Activated T-cell treated with anti-CD3 and anti-CD28 coated beads, Interleukin-2, amount 50 U/mL, for 1 hour (primary cell): ENCODE data around the gene SPRED2.

Experiments
- DNase-seq: peaks from one replicate; pipeline ENCODE4 v3.0.0-alpha.2; 2020

SPRED2 gene

DNA sequence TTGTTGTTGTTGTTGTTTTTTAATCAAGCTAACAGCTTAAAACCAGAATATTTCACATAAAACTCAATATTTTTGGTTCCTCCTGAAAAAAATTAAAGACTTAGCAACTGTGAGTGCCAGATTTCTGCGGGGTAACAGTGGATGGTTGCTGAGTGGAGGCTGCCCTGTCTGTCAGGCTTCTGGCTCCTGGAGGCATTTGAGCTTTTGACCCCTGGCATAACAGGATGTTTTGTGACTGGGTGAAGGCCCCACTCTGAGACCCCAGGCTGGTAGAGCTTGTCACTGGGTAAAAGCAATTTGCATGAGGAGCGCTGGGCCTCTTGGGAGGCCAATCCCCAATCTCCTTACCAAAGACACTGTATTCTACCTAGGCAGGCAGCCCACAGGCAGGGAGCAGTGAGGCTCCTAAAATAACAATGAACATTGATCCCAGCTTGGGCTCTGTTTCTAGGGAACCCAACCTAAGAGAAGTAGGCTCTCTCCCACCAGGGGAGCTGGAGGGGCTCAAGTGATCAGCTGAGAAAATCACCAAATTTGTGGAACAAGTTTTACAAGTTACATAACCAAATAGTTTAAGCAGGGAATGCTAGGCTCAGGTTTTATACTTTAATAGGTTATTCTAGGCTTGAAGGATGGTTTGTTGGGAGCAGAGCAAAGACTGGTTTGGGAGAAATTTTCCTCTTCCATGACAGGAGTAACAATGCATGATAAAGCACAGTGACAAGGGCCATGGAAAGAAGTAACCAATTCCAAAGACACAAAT lies 5.9 kb upstream of the SPRED2 start:
- no peak for DNase-seq

DNA sequence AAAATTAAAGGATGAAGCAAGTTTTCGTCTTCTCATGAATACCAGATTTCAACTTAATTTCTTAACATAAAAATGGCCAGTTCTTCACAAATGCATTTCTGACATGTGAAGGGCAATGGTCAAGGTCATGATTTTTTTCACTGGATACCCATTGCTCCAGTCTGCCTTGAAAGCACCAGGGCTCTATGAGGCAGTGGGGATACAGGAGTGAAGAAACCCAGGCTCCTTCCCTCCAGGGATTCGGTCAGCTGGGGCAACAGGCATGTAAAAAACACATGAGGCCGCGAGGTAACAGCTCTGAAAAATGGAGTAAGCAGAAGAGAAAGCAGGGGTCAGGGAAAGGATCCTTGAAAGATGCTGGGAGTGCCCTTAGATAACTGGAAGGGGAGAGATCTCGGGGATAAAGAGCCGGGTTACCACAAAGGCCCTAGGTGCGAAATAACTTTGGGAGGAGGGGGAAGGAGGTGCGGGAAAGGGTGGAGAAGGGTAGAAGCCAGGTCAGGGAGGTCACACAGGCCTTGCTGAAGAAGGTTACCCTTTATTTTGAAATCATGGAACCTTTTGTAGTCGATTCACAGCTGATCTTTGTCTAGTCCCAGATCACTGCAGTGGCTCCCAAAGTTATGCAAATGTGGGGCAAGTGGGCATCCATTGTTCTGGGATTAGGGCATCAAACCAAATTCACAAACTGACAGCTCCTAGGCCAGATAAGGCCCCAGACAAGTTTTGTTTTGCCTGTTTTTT lies 5.2 kb upstream of the SPRED2 start:
- no peak for DNase-seq

DNA sequence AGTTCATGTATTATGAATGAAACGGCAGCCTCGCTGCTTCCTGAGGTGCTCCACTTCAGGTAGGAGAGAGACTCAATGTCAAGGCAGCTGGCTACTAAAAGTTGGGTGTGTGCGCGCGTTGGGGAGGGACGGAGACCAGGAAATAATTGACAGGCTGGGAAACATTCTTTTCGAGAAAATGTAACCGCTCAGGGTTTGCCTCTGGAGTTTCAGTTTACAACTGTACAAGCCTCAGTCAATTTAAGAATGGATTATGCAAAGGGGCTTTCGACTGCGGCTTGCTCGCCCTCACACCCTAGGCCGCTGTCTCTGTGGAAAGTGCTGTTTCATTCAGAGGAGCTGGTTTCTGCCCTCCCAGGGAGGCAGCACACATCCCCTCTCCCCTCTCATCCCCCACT lies 4.4 kb upstream of the SPRED2 start:
- no peak for DNase-seq

DNA sequence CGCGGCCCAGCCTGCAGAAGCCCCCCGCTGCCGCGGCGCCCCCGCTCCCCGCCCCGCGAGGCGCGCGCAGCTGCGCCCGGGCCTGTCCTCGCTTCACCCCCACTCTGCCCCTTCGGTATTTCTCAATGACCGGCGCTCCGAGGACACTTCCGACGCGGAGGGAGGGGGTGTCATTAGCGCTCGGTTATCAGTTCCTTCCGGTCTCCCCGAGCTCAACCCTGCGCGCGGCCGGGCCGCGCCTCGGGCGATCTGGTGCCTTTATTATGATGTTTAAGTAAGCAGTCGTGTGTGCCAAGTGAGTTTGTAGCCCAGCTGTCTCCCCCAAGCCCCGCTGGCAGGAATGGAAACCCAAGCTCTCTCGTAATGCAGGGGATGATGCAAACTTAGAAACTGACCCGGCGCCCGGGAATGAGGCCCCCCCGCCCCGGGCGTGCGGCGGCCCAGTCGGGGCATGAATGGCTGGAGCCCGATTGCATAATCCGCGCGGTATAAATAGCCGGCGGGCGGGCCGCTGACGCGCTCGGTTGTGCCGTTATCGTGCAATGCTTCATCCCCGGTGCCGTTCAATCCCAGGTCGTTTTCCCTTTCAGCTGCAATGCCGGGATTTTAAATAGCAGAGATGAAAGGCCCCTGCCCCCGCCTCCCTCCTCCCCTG lies 3.9 kb upstream of the SPRED2 start:
- peak; percentile 41 for DNase-seq

DNA sequence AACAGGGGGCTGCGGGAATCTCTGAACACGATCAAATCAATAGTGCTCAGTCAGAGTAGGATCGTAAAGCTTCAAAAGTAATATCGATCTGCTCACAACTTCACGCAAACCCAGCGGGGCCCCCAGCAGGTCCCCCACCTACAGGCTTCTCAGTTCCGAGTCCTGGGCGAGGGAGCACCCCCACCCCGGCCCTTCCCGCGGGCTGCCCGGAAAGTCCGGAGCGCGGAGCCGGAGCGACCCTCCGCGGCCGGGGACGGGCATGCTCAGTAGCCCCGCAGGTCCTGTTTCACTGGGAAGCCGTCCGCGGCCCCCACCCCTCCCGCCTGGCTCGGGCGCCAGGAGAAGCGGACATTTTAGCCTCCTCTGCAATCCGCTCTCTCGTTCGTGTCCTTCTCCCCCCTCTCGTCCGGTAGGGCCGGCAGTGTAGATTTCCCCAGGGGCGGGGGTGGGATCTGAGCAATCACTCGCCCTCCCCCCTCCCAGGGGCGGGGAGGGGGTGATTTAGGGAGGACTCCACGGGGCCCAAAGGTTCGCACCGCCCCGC lies 3.3 kb upstream of the SPRED2 start:
- peak; percentile 52 for DNase-seq

DNA sequence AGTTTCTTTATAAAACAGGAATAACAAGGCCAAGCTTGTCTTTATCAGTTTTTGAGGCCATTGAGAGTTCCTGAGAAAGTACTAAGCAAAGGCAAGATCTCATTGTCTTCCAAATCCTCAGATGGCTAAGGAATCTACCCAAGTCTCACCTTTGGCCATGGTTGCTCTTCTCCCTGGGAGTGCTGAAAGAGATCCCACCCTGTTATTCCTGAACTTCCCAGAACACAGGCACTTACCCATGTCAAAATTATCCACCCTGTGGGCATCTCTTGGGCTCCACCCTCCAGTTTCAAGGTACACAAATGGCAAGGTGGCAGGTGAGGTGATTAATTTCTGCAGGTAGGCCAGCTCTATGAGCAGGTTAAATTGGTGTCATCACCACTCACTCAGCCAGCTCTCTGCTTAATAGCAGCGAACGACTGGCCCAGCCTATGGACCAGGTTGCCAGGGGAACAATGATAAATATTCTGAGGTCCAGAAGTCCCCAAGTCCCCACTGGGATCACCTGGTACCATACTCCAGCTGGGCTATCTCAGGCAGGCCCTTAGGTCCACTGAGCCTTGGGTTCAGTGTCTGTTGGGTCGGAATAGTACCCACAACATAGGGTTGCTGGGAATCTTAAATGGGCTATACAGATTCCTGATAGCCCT lies 2.3 kb upstream of the SPRED2 start:
- no peak for DNase-seq

DNA sequence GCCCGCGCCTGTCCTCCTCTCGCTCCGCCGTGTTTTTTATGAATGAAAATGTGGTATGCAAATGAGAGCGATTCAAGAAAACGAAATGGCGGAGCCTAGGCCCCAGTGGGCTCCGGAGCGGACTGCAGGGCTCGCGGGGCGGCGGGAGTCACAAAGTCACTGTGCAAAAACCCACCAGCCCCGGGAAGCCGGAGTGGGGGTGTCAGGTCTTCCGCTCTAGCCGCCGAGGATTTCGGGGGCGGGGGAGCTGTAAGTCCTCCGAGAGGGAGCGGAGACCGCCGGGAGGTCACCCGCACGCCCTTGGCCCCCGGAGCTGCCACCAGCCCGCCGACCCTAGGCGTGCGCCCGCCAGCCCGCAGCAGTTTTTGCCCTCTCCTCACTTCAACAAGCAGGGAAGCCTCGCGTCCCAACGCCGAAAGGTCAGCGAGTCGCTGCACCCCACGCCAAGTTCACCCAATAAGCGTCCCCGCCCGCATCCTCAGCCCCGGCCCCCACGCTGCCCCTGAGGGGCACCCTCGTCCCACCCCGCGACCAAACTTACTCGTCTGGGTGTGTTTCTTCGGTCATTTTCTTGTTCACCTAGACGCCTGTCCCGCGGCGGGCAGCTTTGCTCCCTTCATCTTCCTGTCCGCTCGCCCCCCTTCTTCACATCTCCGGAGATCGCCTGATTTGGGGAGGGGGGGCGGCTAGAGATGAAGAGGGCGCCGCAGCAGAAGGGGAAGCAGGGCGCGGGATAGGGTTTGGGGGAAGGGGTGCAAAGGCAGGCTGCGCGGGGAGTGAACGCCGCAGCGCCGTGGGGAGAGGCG lies 775 bp downstream of the SPRED2 start:
- DNase-seq: peak; percentile 52

DNA sequence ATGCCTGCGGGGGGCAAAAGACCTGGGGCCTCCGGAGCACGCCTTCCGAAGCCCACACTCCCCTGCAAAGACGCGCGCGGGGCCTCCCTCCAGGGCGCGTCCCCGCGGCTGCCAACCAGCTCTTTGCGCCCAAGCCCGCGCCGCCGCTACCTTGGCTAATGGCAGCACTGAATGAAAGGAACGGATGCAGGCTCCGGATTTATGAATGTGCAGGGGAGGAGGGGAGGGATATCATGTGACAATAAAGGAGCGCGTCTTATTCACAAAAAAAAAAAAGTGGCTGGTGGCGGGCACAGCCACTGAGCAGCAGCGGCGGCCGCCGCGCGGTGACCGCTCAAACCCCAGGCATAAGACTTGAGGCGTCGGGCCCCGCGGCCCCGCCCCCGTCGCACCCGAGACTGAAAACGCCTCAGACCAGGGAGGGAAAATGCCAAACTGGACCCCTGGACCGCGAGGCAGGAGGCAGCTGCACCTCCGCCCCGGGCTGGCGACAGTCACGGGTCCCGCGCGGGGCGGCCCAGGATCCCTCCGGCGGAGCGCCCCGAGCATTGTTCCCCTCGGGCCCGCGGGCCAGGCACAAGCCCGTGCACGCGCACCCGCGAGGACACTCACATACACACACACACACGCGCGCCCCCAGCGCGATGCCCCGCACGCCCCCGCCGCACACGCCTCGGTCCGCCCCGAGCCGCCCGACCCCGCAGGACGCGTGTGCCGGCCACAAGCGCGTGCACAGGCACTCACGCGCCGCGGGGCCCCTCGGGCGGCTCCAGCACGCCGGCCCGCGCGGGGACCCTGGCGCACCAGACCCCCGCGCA lies 1.6 kb downstream of the SPRED2 start:
- DNase-seq: peak; percentile 71

DNA sequence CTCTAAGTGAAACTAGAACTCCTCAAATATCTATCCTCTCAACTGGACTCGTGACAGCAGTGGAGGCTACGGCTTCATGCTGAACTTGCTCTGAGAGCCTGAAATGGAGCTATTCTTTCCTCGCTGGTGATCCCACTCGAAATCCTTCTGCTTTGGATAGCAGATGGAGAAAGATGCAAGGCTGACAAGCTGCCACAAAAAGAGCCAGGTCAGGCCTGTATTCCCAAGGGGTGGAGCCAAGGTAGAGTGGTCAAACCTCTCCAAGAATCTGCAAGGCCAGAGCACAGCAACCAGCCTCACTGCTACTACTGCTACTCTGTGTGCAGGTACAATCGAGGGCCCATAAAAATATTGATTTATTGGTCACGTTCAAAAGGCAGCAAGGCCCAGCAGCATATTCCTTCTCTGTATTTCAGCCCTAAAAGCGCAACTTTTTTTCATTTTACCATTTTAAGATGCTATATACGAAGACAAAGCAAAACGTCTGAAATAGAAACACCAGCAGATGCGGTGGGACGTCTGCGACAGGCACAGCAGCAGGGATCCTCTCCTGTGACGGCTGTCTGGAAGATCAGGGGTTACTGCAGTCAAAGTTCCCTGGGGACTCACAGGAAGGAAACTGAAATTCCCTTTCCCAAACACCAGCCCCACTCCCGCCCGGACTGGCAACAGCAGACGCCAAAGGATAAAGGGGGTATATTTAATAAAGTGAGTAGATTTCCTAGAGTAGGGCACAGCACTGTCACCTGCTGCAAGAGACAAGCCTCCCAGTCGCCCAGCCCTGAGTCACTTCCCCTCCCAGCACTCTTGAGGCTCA lies 2.4 kb downstream of the SPRED2 start:
- no peak for DNase-seq

DNA sequence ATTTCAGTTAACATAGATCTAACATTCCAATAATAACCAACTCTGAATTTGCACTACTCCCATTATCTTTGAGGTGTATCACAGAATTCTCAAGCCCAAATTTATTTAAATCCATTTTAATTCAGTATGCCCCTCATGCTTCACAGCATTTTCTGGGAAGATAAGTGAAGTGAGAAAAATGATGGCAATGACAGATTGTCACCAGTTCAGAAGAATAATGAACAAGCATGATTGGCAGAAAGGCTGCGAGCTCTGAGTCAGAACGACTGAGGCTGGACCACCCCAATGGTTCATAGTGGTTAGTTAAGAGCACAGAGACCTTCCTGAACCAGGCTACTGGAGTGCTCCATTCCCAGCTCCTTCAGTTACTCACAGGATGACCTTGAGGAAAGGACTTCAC lies 4.9 kb downstream of the SPRED2 start:
- DNase-seq: no peak

DNA sequence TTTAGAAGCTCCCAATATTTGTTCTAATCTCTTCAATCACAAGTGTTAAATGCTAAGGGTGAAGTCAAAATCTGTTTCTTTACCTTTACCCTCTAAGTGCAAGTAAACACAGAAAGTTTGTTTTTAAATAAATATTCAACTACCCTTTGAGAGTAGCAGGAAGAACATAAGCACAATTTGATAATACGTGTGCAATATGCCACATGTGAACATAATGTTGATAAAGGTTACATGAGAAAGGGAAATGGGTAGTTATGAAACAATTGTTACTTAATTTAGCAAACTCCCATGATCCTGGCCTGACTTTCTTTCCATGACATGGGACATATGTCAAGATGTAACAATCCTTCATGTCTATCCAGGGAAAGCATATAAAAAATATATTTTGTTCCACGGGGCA lies 7.1 kb downstream of the SPRED2 start:
- DNase-seq: no peak

DNA sequence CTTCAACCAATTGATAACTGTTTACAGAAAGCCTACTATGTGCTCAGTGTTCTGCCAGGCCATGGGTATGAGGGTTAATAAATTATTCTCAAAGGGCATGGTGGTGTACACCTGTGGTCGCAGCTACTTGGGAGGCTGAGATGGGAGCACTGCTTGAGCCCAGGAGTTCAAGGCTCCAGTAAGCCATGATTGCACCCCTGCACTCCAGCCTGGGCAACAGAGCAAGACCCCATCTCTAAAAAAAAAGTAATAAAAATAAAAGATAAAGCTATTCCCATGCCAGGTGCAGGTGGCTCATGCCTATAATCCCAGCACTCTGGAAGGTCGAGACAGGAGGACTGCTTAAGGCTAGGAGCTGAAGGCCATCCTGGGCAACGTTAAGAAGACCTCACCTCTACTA lies 8.0 kb downstream of the SPRED2 start:
- no peak for DNase-seq

DNA sequence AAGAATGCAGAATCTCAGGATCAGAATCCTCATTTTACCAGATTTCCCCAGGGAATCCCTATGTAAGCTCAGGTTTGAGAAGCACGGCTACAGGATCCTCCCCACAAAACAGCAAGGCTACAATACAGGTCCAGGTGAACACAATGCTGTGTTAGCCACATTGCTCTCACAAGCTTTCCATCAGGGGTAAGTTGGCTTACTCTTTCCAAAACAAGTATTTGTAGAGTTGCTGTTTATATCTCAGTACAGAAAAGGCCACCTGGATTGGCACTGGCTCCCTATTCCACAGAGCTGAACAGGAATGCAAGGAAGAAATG lies 11.0 kb downstream of the SPRED2 start:
- no peak for DNase-seq

DNA sequence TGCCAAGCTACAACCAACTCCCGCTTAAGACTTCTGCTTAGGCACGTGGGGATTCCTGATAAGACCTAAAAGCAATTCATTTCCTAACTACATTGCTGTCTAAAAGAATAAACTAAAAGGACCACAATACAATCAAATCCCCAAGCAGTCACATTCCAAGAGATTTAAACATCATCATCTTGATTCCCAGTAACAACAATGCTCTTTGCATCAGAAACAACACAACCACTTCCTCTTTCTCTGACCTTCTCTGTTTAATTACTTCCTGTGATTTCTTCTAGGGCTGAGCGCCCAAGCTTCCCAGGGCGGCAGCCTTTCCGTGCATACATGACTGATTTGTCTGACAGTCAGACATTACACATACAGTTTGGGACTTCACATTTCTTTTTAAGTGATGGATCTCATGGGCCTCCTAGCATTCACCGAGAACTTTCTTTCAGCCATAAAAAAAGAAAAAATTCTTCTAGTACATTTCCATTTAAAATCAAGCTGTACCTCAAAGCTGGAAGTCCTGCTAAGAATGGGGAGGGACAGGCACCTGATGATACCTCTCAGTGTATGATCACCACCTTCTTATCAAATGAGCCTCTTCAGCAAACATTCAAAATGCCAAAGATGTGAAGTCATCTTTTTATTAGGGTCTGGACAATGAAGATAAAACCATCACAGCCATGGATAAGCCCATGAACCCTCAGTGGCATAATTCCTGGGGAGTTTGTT lies 11.5 kb downstream of the SPRED2 start:
- DNase-seq: no peak

DNA sequence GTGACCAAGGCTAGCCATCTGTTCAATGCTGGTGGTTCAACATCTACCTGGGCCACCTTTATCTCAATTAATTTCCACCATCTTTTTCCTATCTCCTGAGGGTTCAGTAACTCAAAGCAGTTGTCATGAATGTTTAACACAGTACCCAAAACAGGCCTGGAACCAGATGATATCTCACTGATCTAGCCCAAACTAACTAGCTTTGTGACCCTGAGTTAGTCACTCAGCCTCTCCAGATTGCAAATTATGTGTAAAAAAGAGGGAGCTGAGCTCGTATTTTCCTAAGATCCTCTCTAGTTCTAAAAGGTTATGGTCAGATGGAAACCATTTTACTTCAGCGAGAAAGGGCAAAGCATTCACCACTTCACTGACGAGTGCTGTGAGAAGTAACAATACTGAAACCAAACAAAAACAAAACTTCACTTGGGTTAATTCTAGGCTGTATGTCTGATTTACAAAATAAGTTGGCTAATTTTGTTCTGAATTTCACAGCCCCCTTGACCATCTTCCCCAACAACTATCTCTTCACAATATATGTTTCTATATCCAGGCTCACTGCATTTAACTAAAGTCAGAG lies 14.8 kb downstream of the SPRED2 start:
- DNase-seq: no peak

DNA sequence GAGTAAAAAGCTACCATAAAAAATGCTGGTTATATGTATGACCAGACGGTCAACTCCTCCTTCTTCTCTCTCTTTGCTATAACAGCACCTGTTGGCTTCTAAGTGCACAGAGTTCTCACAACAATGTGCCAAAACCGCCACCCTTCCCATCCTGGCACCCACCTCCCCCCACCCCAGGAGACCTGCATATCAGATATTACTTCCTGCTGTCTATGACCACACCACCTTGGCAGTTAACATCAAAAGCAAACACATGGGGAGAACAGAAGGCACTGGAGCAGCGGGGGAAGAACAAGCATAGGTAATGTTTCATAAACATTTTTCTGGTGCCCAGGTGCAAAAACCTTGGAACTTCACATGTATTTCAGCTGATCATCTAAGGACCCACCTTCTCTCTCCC lies 15.5 kb downstream of the SPRED2 start:
- no peak for DNase-seq

DNA sequence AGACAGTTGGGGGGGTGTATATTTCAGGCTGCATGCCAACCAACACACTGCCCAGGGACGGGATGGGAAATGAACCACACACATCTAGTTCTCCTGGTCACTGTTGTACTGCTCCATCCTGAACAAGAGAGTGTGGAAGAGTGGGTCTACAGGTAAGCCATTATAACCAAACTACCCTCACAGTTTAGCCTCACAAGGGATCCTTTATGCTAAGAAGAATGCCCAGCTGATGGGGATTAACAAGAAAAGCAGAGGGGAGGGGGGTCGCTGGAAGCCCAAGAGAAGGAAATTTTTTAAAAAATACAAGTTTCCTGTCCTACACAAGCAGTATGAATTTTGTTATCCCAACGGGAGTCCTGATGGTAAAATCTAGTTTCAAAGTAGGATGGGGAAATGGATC lies 16.1 kb downstream of the SPRED2 start:
- DNase-seq: no peak

DNA sequence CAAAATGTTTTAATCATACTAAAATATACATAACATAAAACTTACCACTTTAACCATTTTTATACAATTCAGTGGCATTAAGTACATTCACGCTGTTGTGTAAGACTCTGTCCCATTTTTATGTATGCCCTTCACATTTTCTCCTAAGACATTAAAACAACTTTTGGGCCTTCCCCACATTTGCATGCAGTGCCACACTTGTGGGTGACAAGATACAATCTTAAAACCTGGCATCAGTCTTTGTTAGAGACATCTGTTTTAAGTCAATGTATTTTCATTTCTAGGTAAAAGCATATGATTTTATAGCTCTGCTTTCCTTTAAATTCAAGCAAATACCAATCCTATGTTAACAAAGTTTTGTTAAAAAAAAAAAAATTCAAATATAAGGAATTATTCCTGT lies 17.3 kb downstream of the SPRED2 start:
- no peak for DNase-seq

DNA sequence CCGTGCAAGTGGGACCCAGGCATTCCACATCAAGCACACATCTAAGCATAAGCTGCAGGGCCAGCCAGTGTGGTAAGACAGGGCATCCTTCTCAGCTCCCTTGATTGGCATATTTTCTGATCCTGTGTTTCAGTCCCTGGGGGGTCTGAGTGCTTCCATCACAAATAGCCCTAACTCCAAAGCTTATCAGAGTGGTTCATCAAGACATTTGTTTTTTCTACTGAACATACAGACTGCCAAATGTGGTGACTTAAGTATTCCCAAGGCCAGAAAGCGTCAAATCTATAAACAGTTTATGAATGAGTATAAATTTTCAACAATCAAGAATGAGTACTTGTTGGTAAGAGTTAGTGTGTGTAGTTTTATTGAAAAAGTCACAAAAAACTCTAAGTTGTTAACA lies 18.8 kb downstream of the SPRED2 start:
- no peak for DNase-seq

DNA sequence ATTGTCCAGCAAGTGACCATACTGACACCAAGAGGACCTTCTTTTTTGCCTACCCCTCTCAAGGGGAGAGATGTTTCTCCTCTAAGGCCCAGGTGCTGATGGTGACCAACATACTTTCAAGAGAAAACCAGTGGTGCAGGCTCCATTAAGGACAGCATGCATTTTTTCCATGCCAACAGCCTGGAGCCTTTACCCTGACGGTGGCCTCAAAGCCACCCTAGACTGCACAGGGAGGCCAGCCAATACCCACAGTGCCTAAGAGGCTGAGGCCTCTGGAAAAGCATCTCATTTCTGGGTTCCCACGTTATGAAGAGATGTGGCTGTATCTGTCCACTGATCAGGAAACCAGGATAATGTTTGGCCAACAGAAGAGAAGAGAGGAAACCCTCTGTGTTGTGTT lies 19.3 kb downstream of the SPRED2 start:
- no peak for DNase-seq
